SU-DHL-6 (cell line): ENCODE results near the gene OR5L1.

Experiments
- CTCF ChIP-seq: fragments of 200-600 bp; sonication (generic); IDR thresholded peaks from one replicate; pipeline ENCODE4 v1.5.1; 2017; ENCODE audit warnings: antibody characterized with exemption, mild to moderate bottlenecking, low read length, moderate library complexity; ENCODE audit not compliant: insufficient read depth, poor library complexity, severe bottlenecking
- EZH2phosphoT487 ChIP-seq: fragments of 200-600 bp; sonication (generic), shearing (Covaris generic); conservative IDR thresholded peaks from 2 replicates; pipeline ENCODE4 v1.6.1; 2018; ENCODE audit warnings: mild to moderate bottlenecking, antibody characterized with exemption, low read length, moderate library complexity, mixed read lengths

GRCh38 chr11:55826919-55827318, 15.8 kb downstream of the OR5L1 start, which contains the start of gene OR5L2:
- TF ChIP-seq CTCF (no peak), EZH2phosphoT487 (no peak)
